ENCODE results near the gene FSD1L.
A peak's percentile ranks its signal among the peaks of the same experiment; 100 is the strongest.

GRCh38 chr9:105475302-105475701, 27.5 kb downstream of the FSD1L start:
- TF ChIP-seq CTCF (IDR thresholded peaks at IDR 0.05) (peak; percentile 28 to 48 (median 40)), POLR2A (IDR thresholded peaks at IDR 0.05) (no peak)
